ENCODE data around the gene SKIDA1.

DNA sequence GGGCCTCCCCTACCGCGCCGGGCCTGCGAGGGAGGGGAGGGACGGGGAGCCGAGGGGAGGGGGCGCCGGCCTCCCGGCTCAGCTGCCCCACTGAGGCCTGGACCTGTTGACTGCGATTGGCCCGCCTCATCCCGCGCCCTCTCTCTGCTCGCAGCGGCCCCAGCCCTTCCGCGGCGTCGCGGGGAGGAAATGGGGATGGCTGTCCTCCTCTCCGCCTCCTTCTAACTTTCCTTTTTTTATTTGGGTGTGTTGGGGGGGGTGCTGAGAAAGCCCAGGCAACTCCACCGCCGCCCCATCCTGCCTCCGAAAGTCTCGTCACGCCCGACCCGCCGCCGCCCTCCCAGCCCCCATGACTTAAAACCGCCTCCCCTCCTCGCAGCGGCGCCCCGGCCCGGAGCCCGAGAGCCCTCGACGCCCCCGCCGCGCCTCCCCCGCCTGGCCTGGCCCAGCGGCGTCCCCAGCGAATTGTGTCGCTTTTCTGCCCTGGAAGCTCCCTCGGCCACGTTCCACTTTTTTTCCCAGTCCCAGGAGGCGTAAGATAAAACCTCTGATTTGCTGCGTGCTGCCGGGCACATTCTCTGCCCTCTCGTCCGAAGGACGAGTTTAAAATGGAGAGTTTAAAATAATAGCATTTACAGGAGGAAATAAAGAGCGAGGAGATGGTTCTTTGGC, 842 bp upstream of the SKIDA1 start:
- TF ChIP-seq SP1 (IDR thresholded peaks at IDR 0.05) (no peak), TARDBP (IDR thresholded peaks at IDR 0.05) (no peak), ARNT (IDR thresholded peaks at IDR 0.05) (no peak), FOXM1 (IDR thresholded peaks at IDR 0.05; ENCODE audit: borderline replicate concordance) (no peak), ELF4 (IDR thresholded peaks at IDR 0.05) (no peak), SUZ12 (IDR thresholded peaks at IDR 0.05) (no peak), ZNF384 (IDR thresholded peaks at IDR 0.05) (no peak), FOXA1 (IDR thresholded peaks at IDR 0.05) (no peak), BHLHE40 (IDR thresholded peaks at IDR 0.05; ENCODE audit: borderline replicate concordance) (no peak), FOXK2 (IDR thresholded peaks at IDR 0.05) (no peak)
- TF ChIP-seq, protein P1, sequence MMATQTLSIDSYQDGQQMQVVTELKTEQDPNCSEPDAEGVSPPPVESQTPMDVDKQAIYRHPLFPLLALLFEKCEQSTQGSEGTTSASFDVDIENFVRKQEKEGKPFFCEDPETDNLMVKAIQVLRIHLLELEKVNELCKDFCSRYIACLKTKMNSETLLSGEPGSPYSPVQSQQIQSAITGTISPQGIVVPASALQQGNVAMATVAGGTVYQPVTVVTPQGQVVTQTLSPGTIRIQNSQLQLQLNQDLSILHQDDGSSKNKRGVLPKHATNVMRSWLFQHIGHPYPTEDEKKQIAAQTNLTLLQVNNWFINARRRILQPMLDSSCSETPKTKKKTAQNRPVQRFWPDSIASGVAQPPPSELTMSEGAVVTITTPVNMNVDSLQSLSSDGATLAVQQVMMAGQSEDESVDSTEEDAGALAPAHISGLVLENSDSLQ (IDR thresholded peaks at IDR 0.05): no peak

Data from HEK293T (cell line).